B cell (primary cell): ENCODE data around the gene TSPAN18. TPM values are rescaled to one million over a fixed set of nuclear protein-coding genes. Genes with fewer than 3 reads are reported as not detected.

Source experiments
- ATAC-seq: fragments of 200-7000 bp; cut with Tn5 transposase; one replicate; pipeline ENCODE4 v1.10.0; 2021; ENCODE audit warnings: low read depth, mild to moderate bottlenecking, moderate number of reproducible peaks, moderate library complexity
- CTCF ChIA-PET: fragments of 350-600 bp; sonication (Branson Sonifier 250); formaldehyde crosslinking; loops from one replicate; lab custom pipeline; 2021; ENCODE audit warnings: antibody characterized with exemption, inconsistent platforms; lab: Charles Lee
- POLR2A ChIA-PET: fragments of 350-600 bp; sonication (Branson Sonifier 250); formaldehyde crosslinking; loops from one replicate; lab custom pipeline; 2021; ENCODE audit warnings: antibody characterized with exemption; lab: Charles Lee
- DNase-seq: peaks from one replicate; pipeline ENCODE4 v3.0.0; 2013
- H2AFZ ChIP-seq: 2 replicates; pipeline ENCODE4 v1.6.1; 2012; ENCODE audit warnings: mild to moderate bottlenecking, low read depth, low read length; ENCODE audit not compliant: insufficient read depth, poor library complexity, severe bottlenecking
- H3K27ac ChIP-seq, 2 donors: 1 replicate in 1 of 2; 2 replicates in 1 of 2; pipeline ENCODE4 v1.5.1; 2012 to 2013; ENCODE audit warnings: low read length in 2 of 2, mild to moderate bottlenecking in 2 of 2, moderate library complexity in 1 of 2
- H3K27me3 ChIP-seq, 4 experiments: fragments of 200-600 bp in 1 of 4; sonication (generic) in 1 of 4; replicated peaks in 1 of 4; 1 replicate in 2 of 4; 2 replicates in 2 of 4; pipeline versions ENCODE4 v1.6.1 to v1.7.0; 2013 to 2016; ENCODE audit warnings: low read length in 3 of 4, mild to moderate bottlenecking in 2 of 4, mixed read lengths in 1 of 4, moderate library complexity in 1 of 4; ENCODE audit not compliant: insufficient read depth in 4 of 4, control insufficient read depth in 3 of 4; ENCODE audit errors: control extremely low read depth in 1 of 4
- H3K36me3 ChIP-seq, 2 experiments: replicated peaks in 1 of 2; 1 replicate in 1 of 2; 2 replicates in 1 of 2; pipeline versions ENCODE4 v1.6.1 to v1.7.1; 2013; ENCODE audit warnings: low read length in 1 of 2; ENCODE audit not compliant: insufficient read depth in 2 of 2, control insufficient read depth in 1 of 2; ENCODE audit errors: control extremely low read depth in 1 of 2, extremely low read depth in 1 of 2
- H3K4me1 ChIP-seq, 2 donors: fragments of 200-600 bp in 1 of 2; sonication (generic) in 1 of 2; 1 replicate in 1 of 2; 2 replicates in 1 of 2; pipeline versions ENCODE4 v1.5.1 to v1.6.1; 2013 to 2017; ENCODE audit warnings: low read length in 2 of 2; ENCODE audit not compliant: control insufficient read depth in 2 of 2, insufficient read depth in 2 of 2
- H3K4me2 ChIP-seq: replicated peaks from 2 replicates; pipeline ENCODE3; 2012; ENCODE audit warnings: mild to moderate bottlenecking, low read depth, low read length; ENCODE audit not compliant: poor library complexity, severe bottlenecking
- H3K4me3 ChIP-seq, 5 experiments: fragments of 200-600 bp in 1 of 5; sonication (generic) in 1 of 5; 1 replicate in 3 of 5; 2 replicates in 2 of 5; pipeline versions ENCODE4 v1.5.1 to v1.7.0; 2011 to 2016; ENCODE audit warnings: low read length in 4 of 5, mild to moderate bottlenecking in 4 of 5, low read depth in 2 of 5, control low read depth in 1 of 5, moderate library complexity in 1 of 5; ENCODE audit not compliant: insufficient read depth in 1 of 5; ENCODE audit errors: control extremely low read depth in 1 of 5, extremely low read depth in 1 of 5
- H3K79me2 ChIP-seq: fragments of 200-600 bp; sonication (generic); one replicate; pipeline ENCODE4 v1.6.0; 2016; ENCODE audit warnings: low read length; ENCODE audit not compliant: control insufficient read depth, insufficient read depth
- H3K9ac ChIP-seq: fragments of 200-600 bp; sonication (generic); 2 replicates; pipeline ENCODE4 v1.6.1; 2017; ENCODE audit warnings: mild to moderate bottlenecking, low read length, moderate library complexity
- H3K9me3 ChIP-seq, 3 donors: one replicate each; pipeline versions ENCODE4 v1.6.1 to v1.7.1; 2013; ENCODE audit warnings: low read length in 2 of 3; ENCODE audit not compliant: control insufficient read depth in 2 of 3, insufficient read depth in 1 of 3; ENCODE audit errors: control extremely low read depth in 1 of 3
- H4K20me1 ChIP-seq: 2 replicates; pipeline ENCODE4 v1.6.0; 2012; ENCODE audit warnings: mild to moderate bottlenecking, low read length; ENCODE audit not compliant: insufficient read depth, control insufficient read depth, poor library complexity, severe bottlenecking
- H3K27ac Mint-ChIP-seq: one replicate; pipeline ENCODE4 v1.8.0; 2021; ENCODE audit warnings: mixed read lengths
- H3K27me3 Mint-ChIP-seq: one replicate; pipeline ENCODE4 v1.8.0; 2021; ENCODE audit warnings: mixed read lengths
- H3K4me1 Mint-ChIP-seq: one replicate; pipeline ENCODE4 v1.8.0; 2021; ENCODE audit warnings: mixed read lengths
- H3K4me3 Mint-ChIP-seq: one replicate; pipeline ENCODE4 v1.8.0; 2021; ENCODE audit warnings: mixed read lengths
- H3K9me3 Mint-ChIP-seq: one replicate; pipeline ENCODE4 v1.8.0; 2022; ENCODE audit warnings: mixed read lengths; ENCODE audit not compliant: insufficient read depth
- CTCF ChIP-seq: fragments of 200-600 bp; IDR thresholded peaks from one replicate; pipeline ENCODE4 v1.8.0; 2022; ENCODE audit warnings: antibody characterized with exemption, mild to moderate bottlenecking
- EZH2 ChIP-seq: IDR thresholded peaks from 2 replicates; pipeline ENCODE4 v1.6.1; 2012; ENCODE audit warnings: borderline replicate concordance, low read depth, mild to moderate bottlenecking, moderate library complexity, low read length; ENCODE audit not compliant: insufficient read depth, poor library complexity, severe bottlenecking
- WGBS: methylation state at CpG from one replicate; pipeline ENCODE4 v1.1.5; 2013; ENCODE audit warnings: missing lambda C conversion rate; ENCODE audit not compliant: insufficient coverage; 5-methylcytosine and 5-hydroxymethylcytosine counted together
- intact Hi-C: fragments of 100-400 bp; cut with micrococcal nuclease; formaldehyde crosslinking; loops from one replicate; pipeline ENCODE4 v1.10.0; 2022
- polyA plus RNA-seq: library from polyadenylated mRNA; depleted of rRNA; stranded (reverse); fragments of >200 nt; gene quantifications from 2 replicates; pipeline ENCODE4 v1.2.3, GENCODE V29; 2012
- total RNA-seq, 2 donors: library from RNA; stranded (reverse); fragments of 120-200 nt in 1 of 2; gene quantifications; 1 replicate in 1 of 2; 2 replicates in 1 of 2; pipeline versions ENCODE4 v1.2.3 to v1.2.4, GENCODE V29; 2013 to 2022

TSPAN18 gene
- total and polyA plus RNA-seq, 2 donors (not counting 1 experiment from before 2014, with no cell fraction given), result 0.75 to 2.0 TPM

GRCh38 chr11:44784851-44785250 is 58.1 kb downstream of the TSPAN18 start:
- Histone ChIP-seq H3K4me2 (no peak overlapping the region), H3K9ac (no peak overlapping the region), H3K4me1 (no peaks in the 10 kb centered on the region), H3K4me3 (no peak overlapping the region), H3K9me3 (no peaks in the 10 kb centered on the region), H3K36me3 (no peaks in the 10 kb centered on the region), H4K20me1 (no peaks in the 10 kb centered on the region), H2AFZ (no peak overlapping the region), H3K27me3 (peaks cover 0 to 4% (median 0%) of the 10 kb centered on the region in 4 experiments), H3K79me2 (no peaks in the 10 kb centered on the region), H3K27ac (no peak overlapping the region)
- POLR2A ChIA-PET, result no interaction called here
- intact Hi-C loops, result no loop called here
- H3K4me3 Mint-ChIP-seq, result no peak overlapping the region
- no CpG with 5 or more reads among the region's 3 CpGs for WGBS
- TF ChIP-seq CTCF, result no peak
- no peak for TF ChIP-seq EZH2
- ATAC-seq (no peak), DNase-seq (no peak)
- H3K27ac Mint-ChIP-seq, result no peak overlapping the region
- CTCF ChIA-PET, result no interaction called here
- H3K27me3 Mint-ChIP-seq, result peaks cover 5% of the 10 kb centered on the region
- no peaks in the 10 kb centered on the region for H3K4me1 Mint-ChIP-seq
- no peaks in the 10 kb centered on the region for H3K9me3 Mint-ChIP-seq

DNA sequence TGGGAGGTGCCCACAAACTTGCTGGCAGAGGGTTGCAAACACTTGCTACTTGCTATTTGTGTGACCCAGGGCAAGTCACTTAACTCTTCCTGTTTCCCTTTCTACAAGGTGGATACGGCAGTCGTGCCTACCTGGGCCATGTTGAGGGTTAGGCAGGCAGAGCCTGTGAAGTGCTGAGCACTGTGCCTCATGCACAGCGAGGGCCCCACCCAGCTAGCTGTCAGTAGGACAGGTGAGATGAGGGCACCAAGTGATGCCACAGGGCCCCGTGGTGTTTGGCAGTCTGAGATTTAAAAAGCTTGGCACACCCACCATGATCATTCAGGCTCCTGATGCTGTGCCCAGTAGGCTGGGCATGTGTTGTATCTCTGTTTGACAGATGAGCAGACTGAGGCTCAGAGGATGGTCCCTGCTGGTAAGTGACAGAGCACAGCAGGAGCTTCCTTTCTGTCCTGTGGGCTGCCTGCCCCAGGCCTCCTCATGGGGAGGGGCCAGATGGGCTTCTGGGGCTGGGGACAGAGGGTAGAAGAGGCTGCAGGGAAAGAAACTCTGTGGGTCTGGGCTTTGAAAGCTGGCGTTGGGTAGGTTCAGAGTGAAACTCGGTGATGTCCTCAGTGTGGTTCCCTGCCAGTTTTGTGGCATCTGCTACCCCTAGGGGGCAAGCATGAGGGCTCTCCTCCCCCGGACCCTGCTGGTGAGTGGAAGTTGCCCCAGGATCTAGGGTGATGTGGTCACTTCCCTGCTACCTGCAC is 59.3 kb downstream of the TSPAN18 start:
- Mint-ChIP-seq H3K9me3 (peaks cover 2% of the 10 kb centered on the region), H3K4me3 (no peak overlapping the region), H3K4me1 (no peaks in the 10 kb centered on the region), H3K27me3 (peaks cover 5% of the 10 kb centered on the region), H3K27ac (no peak overlapping the region)
- no peak overlapping the region for H3K4me3 ChIP-seq
- no peak for TF ChIP-seq EZH2
- no peak for TF ChIP-seq CTCF
- CTCF ChIA-PET, result no interaction called here
- no peaks in the 10 kb centered on the region for H3K9me3 ChIP-seq
- ATAC-seq, result no peak
- H3K4me2 ChIP-seq, result no peak overlapping the region
- no peaks in the 10 kb centered on the region for H3K36me3 ChIP-seq
- POLR2A ChIA-PET, result no interaction called here
- no peak overlapping the region for H3K9ac ChIP-seq
- H3K79me2 ChIP-seq, result no peaks in the 10 kb centered on the region
- 74% methylated on average over 6 of the region's 7 CpGs for WGBS
- H3K4me1 ChIP-seq, result no peaks in the 10 kb centered on the region
- peaks cover 0 to 4% (median 0%) of the 10 kb centered on the region in 4 experiments for H3K27me3 ChIP-seq
- no peak for DNase-seq
- no peaks in the 10 kb centered on the region for H4K20me1 ChIP-seq
- H3K27ac ChIP-seq, result no peak overlapping the region
- intact Hi-C loops, result no loop called here
- no peak overlapping the region for H2AFZ ChIP-seq
